Neural cell (in vitro differentiated cells): ENCODE results near the gene C12orf75. TPM values are rescaled to one million over a fixed set of nuclear protein-coding genes. Genes with fewer than 3 reads are reported as not detected.

Experiments
- H2AFZ ChIP-seq: fragments of 200-600, 300-800 bp; sonication (generic), shearing (Covaris generic); 2 replicates; pipeline ENCODE4 v1.6.0; 2014; ENCODE audit warnings: low read depth, mild to moderate bottlenecking, antibody characterized with exemption, low read length, moderate library complexity
- H3F3A ChIP-seq: fragments of 200-600 bp; shearing (Covaris generic); 2 replicates; pipeline ENCODE4 v1.6.1; 2016; ENCODE audit warnings: mild to moderate bottlenecking, moderate library complexity, mixed read lengths, antibody characterized with exemption, low read length; ENCODE audit not compliant: insufficient read depth, poor library complexity, severe bottlenecking
- H3K27ac ChIP-seq: fragments of 200-600, 300-800 bp; sonication (generic), shearing (Covaris generic); 2 replicates; pipeline ENCODE4 v1.5.1; 2014; ENCODE audit warnings: mild to moderate bottlenecking, low read length, moderate library complexity
- H3K27me3 ChIP-seq: fragments of 300-800, 200-600 bp; sonication (generic), shearing (Covaris generic); 2 replicates; pipeline ENCODE4 v1.6.0; 2014; ENCODE audit warnings: mild to moderate bottlenecking, low read depth, low read length, moderate library complexity; ENCODE audit not compliant: insufficient read depth
- H3K36me3 ChIP-seq: fragments of 300-800, 200-600 bp; sonication (generic), shearing (Covaris generic); 2 replicates; pipeline ENCODE4 v1.5.1; 2014; ENCODE audit warnings: mild to moderate bottlenecking, antibody characterized with exemption, low read length, moderate library complexity; ENCODE audit not compliant: insufficient read depth
- H3K4me2 ChIP-seq: fragments of 300-800, 200-600 bp; sonication (generic), shearing (Covaris generic); 2 replicates; pipeline ENCODE4 v1.6.0; 2014; ENCODE audit warnings: mild to moderate bottlenecking, low read length
- H3K4me3 ChIP-seq: fragments of 300-800, 200-600 bp; sonication (generic), shearing (Covaris generic); 2 replicates; pipeline ENCODE4 v1.5.1; 2014; ENCODE audit warnings: mild to moderate bottlenecking, low read length, moderate library complexity
- H3K79me2 ChIP-seq: fragments of 200-600 bp; shearing (Covaris generic); replicated peaks from 2 replicates; pipeline ENCODE4 v1.6.0; 2014; ENCODE audit warnings: mild to moderate bottlenecking, low read length, moderate library complexity; ENCODE audit not compliant: insufficient read depth
- H3K9ac ChIP-seq: fragments of 300-800, 200-600 bp; sonication (generic), shearing (Covaris generic); 2 replicates; pipeline ENCODE4 v1.6.1; 2016; ENCODE audit warnings: mild to moderate bottlenecking, low read length, mixed read lengths
- H3K9me2 ChIP-seq: fragments of 200-600 bp; shearing (Covaris generic); 2 replicates; pipeline ENCODE4 v1.6.1; 2016; ENCODE audit warnings: mild to moderate bottlenecking, low read length, mixed read lengths; ENCODE audit not compliant: insufficient read depth
- H3K9me3 ChIP-seq: fragments of 200-600, 300-800 bp; sonication (generic), shearing (Covaris generic); 2 replicates; pipeline ENCODE4 v1.6.1; 2016; ENCODE audit warnings: mild to moderate bottlenecking, mixed run types, low read length, moderate library complexity, mixed read lengths
- H4K20me1 ChIP-seq: fragments of 200-600 bp; shearing (Covaris generic); 2 replicates; pipeline ENCODE4 v1.6.1; 2016; ENCODE audit warnings: mild to moderate bottlenecking, mixed run types; ENCODE audit not compliant: insufficient read depth
- CTCF ChIP-seq: fragments of 450-650 bp; IDR thresholded peaks from 2 replicates; pipeline ENCODE4 v1.5.1; 2014; ENCODE audit warnings: antibody characterized with exemption, mild to moderate bottlenecking, moderate library complexity; ENCODE audit not compliant: poor library complexity, severe bottlenecking
- EP300 ChIP-seq: fragments of 450-650 bp; conservative IDR thresholded peaks from 2 replicates; pipeline ENCODE4 v1.6.1; 2014; ENCODE audit warnings: antibody characterized with exemption, mild to moderate bottlenecking, moderate library complexity; ENCODE audit not compliant: poor library complexity, severe bottlenecking
- EZH2 ChIP-seq: fragments of 200-600, 300-800 bp; shearing (Covaris generic), sonication (generic); IDR thresholded peaks from 2 replicates; pipeline ENCODE4 v1.6.1; 2014; ENCODE audit warnings: antibody characterized with exemption, low read length, borderline replicate concordance, mild to moderate bottlenecking; ENCODE audit not compliant: insufficient read depth, poor library complexity, severe bottlenecking
- MXI1 ChIP-seq: fragments of 450-650 bp; conservative IDR thresholded peaks from 2 replicates; pipeline ENCODE4 v1.6.1; 2014; ENCODE audit warnings: antibody characterized with exemption, mild to moderate bottlenecking; ENCODE audit not compliant: poor library complexity, severe bottlenecking
- POLR2AphosphoS5 ChIP-seq: IDR thresholded peaks from 2 replicates; pipeline ENCODE4 v1.6.1; 2012
- RAD21 ChIP-seq: fragments of 450-650 bp; conservative IDR thresholded peaks from 2 replicates; pipeline ENCODE4 v1.6.1; 2014; ENCODE audit warnings: antibody characterized with exemption, mild to moderate bottlenecking, moderate library complexity
- REST ChIP-seq: IDR thresholded peaks from 2 replicates; pipeline ENCODE4 v1.6.1; 2012; ENCODE audit warnings: borderline replicate concordance
- SMC3 ChIP-seq: fragments of 450-650 bp; conservative IDR thresholded peaks from 2 replicates; pipeline ENCODE4 v1.6.1; 2014; ENCODE audit warnings: antibody characterized with exemption, mild to moderate bottlenecking, moderate library complexity; ENCODE audit not compliant: poor library complexity
- TAF1 ChIP-seq: IDR thresholded peaks from 2 replicates; pipeline ENCODE4 v1.6.1; 2012; ENCODE audit warnings: low read depth
- polyA plus RNA-seq: library from polyadenylated mRNA; depleted of rRNA; stranded (reverse); fragments of >200 nt; gene quantifications from 2 replicates; pipeline ENCODE4 v1.2.3, GENCODE V29; 2014

The C12orf75 gene
- polyA plus RNA-seq, 1 donor from 2014 or later, result 25.2 TPM

- H3K27ac ChIP-seq, result no peak overlapping the region
- H3K9me3 ChIP-seq, result no peaks in the 10 kb centered on the region
- TF ChIP-seq MXI1 (no peak), EP300 (no peak), CTCF (no peak), REST (no peak), POLR2AphosphoS5 (no peak), TAF1 (no peak), SMC3 (no peak), RAD21 (no peak)
- no peaks in the 10 kb centered on the region for H3K79me2 ChIP-seq
- no peaks in the 10 kb centered on the region for H3K9me2 ChIP-seq
- no peaks in the 10 kb centered on the region for H4K20me1 ChIP-seq
- no peaks in the 10 kb centered on the region for H3F3A ChIP-seq
- no peak overlapping the region for H3K4me2 ChIP-seq
- H3K36me3 ChIP-seq, result no peaks in the 10 kb centered on the region
- no peak overlapping the region for H2AFZ ChIP-seq
- H3K27me3 ChIP-seq, result no peaks in the 10 kb centered on the region
- no peak overlapping the region for H3K9ac ChIP-seq
- no peak overlapping the region for H3K4me3 ChIP-seq
Measured at GRCh38 chr12:105400227-105400626, 69.7 kb downstream of the C12orf75 start.

- H3F3A ChIP-seq, result no peaks in the 10 kb centered on the region
- H2AFZ ChIP-seq, result no peak overlapping the region
- no peaks in the 10 kb centered on the region for H4K20me1 ChIP-seq
- TF ChIP-seq CTCF, result no peak
- no peak for TF ChIP-seq EZH2
- TF ChIP-seq REST, result no peak
- no peak for TF ChIP-seq MXI1
- TF ChIP-seq TAF1, result no peak
- TF ChIP-seq EP300, result no peak
- TF ChIP-seq RAD21, result no peak
- no peak for TF ChIP-seq POLR2AphosphoS5
- no peak for TF ChIP-seq SMC3
- no peaks in the 10 kb centered on the region for H3K79me2 ChIP-seq
- H3K27me3 ChIP-seq, result no peaks in the 10 kb centered on the region
- H3K36me3 ChIP-seq, result no peaks in the 10 kb centered on the region
- H3K9me3 ChIP-seq, result no peaks in the 10 kb centered on the region
- H3K4me3 ChIP-seq, result no peak overlapping the region
- H3K27ac ChIP-seq, result no peak overlapping the region
- no peak overlapping the region for H3K9ac ChIP-seq
- H3K4me2 ChIP-seq, result no peak overlapping the region
- H3K9me2 ChIP-seq, result no peaks in the 10 kb centered on the region
Measured at GRCh38 chr12:105401198-105401597, 70.7 kb downstream of the C12orf75 start.
